GM23248 (cell line): ENCODE data around the gene AKNA.

Experiments used
- EZH2 ChIP-seq: fragments of 200-600 bp; sonication (generic); IDR thresholded peaks from 2 replicates; pipeline ENCODE4 v1.6.1; 2018; ENCODE audit warnings: antibody characterized with exemption, mild to moderate bottlenecking; ENCODE audit not compliant: insufficient read depth, poor library complexity, severe bottlenecking
- EZH2phosphoT487 ChIP-seq: fragments of 200-600 bp; sonication (generic); IDR thresholded peaks from 2 replicates; pipeline ENCODE4 v1.6.1; 2018; ENCODE audit warnings: antibody characterized with exemption, moderate library complexity, mild to moderate bottlenecking, low read depth; ENCODE audit not compliant: insufficient read depth

DNA sequence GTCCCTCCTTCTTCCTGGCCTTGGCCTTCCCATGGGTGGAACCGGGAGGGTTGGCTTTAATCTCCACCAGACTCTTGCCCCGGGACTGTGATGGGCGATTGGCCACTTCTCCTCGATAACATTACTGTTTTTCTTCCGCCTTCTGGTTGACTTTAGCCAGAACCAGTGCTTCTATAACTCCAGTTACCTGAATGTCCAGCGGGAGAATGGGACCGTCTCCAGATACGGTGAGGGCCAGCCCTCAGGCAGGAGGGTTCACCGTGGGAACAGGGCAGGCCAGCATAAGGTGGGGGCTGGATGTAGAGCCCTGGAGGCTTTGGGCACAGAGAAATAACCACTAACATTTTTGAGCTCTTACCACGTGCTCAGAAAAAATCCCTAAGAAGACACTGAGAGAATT lies 57.1 kb downstream of the AKNA start:
- no peak for TF ChIP-seq EZH2
- TF ChIP-seq EZH2phosphoT487: no peak
